COLO668 (cell line): ENCODE measurements around the gene ZNF681.
"Not testable (repeated sequence)": the region's sequence is repeated elsewhere in the genome, so short reads cannot be mapped to it uniquely, and the experiment has no call there.

ENCODE experiments used
- DNase-seq: peaks from one replicate; lab custom pipeline; 2025; ENCODE audit not compliant: unreplicated experiment; lab: John Stamatoyannopoulos, UW

The ZNF681 gene

GRCh38 chr19:23698711-23699520 lies 59.8 kb downstream of the ZNF681 start:
- peak; percentile 10 for DNase-seq

GRCh38 chr19:23692937-23693336 lies 65.8 kb downstream of the ZNF681 start:
- DNase-seq = not testable (repeated sequence)
